IPS-20b (cell line): ENCODE data around the gene GRK2.
"Not testable (repeated sequence)": the region's sequence is repeated elsewhere in the genome, so short reads cannot be mapped to it uniquely, and the experiment has no call there.

Source experiments
- H3K27ac ChIP-seq: one replicate; pipeline ENCODE4 v1.5.1; 2013; ENCODE audit warnings: low read length
- H3K27me3 ChIP-seq: 2 replicates; pipeline ENCODE4 v1.6.1; 2013; ENCODE audit warnings: mild to moderate bottlenecking, low read length, inconsistent platforms; ENCODE audit not compliant: insufficient read depth
- H3K36me3 ChIP-seq: 2 replicates; pipeline ENCODE4 v1.6.1; 2013; ENCODE audit warnings: low read depth, mild to moderate bottlenecking, inconsistent platforms, low read length, moderate library complexity; ENCODE audit not compliant: insufficient read depth
- H3K4me1 ChIP-seq: 2 replicates; pipeline ENCODE4 v1.6.1; 2013; ENCODE audit warnings: mild to moderate bottlenecking, control low read depth, inconsistent platforms, low read length, moderate library complexity; ENCODE audit not compliant: insufficient read depth
- H3K4me3 ChIP-seq: 2 replicates; pipeline ENCODE4 v1.5.1; 2013; ENCODE audit warnings: mild to moderate bottlenecking, low read length, inconsistent platforms
- H3K9ac ChIP-seq: 2 replicates; pipeline ENCODE4 v1.6.1; 2013; ENCODE audit warnings: low read depth, mild to moderate bottlenecking, inconsistent platforms, low read length, moderate library complexity
- H3K9me3 ChIP-seq: 2 replicates; pipeline ENCODE4 v1.6.1; 2013; ENCODE audit warnings: mild to moderate bottlenecking, low read depth, low read length, inconsistent platforms; ENCODE audit not compliant: insufficient read depth

The GRK2 gene

GRCh38 chr11:67316882-67317204, 50.6 kb downstream of the GRK2 start:
- Histone ChIP-seq H3K36me3 (no peaks in the 10 kb centered on the region), H3K27me3 (peaks cover 32% of the 10 kb centered on the region), H3K27ac (no peak overlapping the region), H3K4me1 (no peaks in the 10 kb centered on the region), H3K9ac (peak overlapping the region; percentile 66; the same call in 1 of the 2 replicates), H3K9me3 (no peaks in the 10 kb centered on the region), H3K4me3 (peak overlapping the region; percentile 76)

- Histone ChIP-seq H3K4me1 (no peaks in the 10 kb centered on the region), H3K27me3 (peaks cover 32% of the 10 kb centered on the region), H3K9ac (peak overlapping the region; percentile 66; the same call in 1 of the 2 replicates), H3K9me3 (no peaks in the 10 kb centered on the region), H3K27ac (no peak overlapping the region), H3K4me3 (peak overlapping the region; percentile 76), H3K36me3 (no peaks in the 10 kb centered on the region)
These were observed 51.1 kb downstream of the GRK2 start for GRCh38 chr11:67317205-67317887.

GRCh38 chr11:67317888-67318555, 51.7 kb downstream of the GRK2 start:
- H3K9me3 ChIP-seq, result no peaks in the 10 kb centered on the region
- no peaks in the 10 kb centered on the region for H3K36me3 ChIP-seq
- no peak overlapping the region for H3K27ac ChIP-seq
- H3K9ac ChIP-seq, result peak overlapping the region; percentile 46; the same call in 1 of the 2 replicates
- peak overlapping the region; percentile 76 for H3K4me3 ChIP-seq
- H3K4me1 ChIP-seq, result no peaks in the 10 kb centered on the region
- peaks cover 32% of the 10 kb centered on the region for H3K27me3 ChIP-seq

- not testable (repeated sequence) for H3K36me3 ChIP-seq, H3K27ac ChIP-seq, H3K9me3 ChIP-seq, H3K4me1 ChIP-seq, H3K4me3 ChIP-seq, H3K9ac ChIP-seq
- peaks cover 32% of the 10 kb centered on the region for H3K27me3 ChIP-seq
These were observed 52.6 kb downstream of the GRK2 start for GRCh38 chr11:67318876-67319275.

GRCh38 chr11:67320011-67320410, 53.7 kb downstream of the GRK2 start:
- peaks cover 32% of the 10 kb centered on the region for H3K27me3 ChIP-seq
- no peaks in the 10 kb centered on the region for H3K9me3 ChIP-seq
- H3K9ac ChIP-seq, result no peak overlapping the region
- H3K4me3 ChIP-seq, result no peak overlapping the region
- no peaks in the 10 kb centered on the region for H3K36me3 ChIP-seq
- no peaks in the 10 kb centered on the region for H3K4me1 ChIP-seq
- H3K27ac ChIP-seq, result no peak overlapping the region

- Histone ChIP-seq H3K9me3 (no peaks in the 10 kb centered on the region), H3K9ac (no peak overlapping the region), H3K4me3 (no peak overlapping the region), H3K27ac (no peak overlapping the region), H3K36me3 (no peaks in the 10 kb centered on the region), H3K27me3 (peaks cover 32% of the 10 kb centered on the region), H3K4me1 (no peaks in the 10 kb centered on the region)
These were observed 54.4 kb downstream of the GRK2 start for GRCh38 chr11:67320691-67321090.

GRCh38 chr11:67321313-67321871, 55.1 kb downstream of the GRK2 start:
- H3K9me3 ChIP-seq, result no peaks in the 10 kb centered on the region
- H3K4me1 ChIP-seq, result no peaks in the 10 kb centered on the region
- no peaks in the 10 kb centered on the region for H3K36me3 ChIP-seq
- H3K27me3 ChIP-seq, result peaks cover 32% of the 10 kb centered on the region
- H3K27ac ChIP-seq, result no peak overlapping the region
- no peak overlapping the region for H3K4me3 ChIP-seq
- H3K9ac ChIP-seq, result no peak overlapping the region

- no peaks in the 10 kb centered on the region for H3K36me3 ChIP-seq
- H3K4me3 ChIP-seq, result no peak overlapping the region
- no peak overlapping the region for H3K9ac ChIP-seq
- H3K27me3 ChIP-seq, result peaks cover 32% of the 10 kb centered on the region
- no peaks in the 10 kb centered on the region for H3K9me3 ChIP-seq
- H3K4me1 ChIP-seq, result no peaks in the 10 kb centered on the region
- no peak overlapping the region for H3K27ac ChIP-seq
These were observed 55.8 kb downstream of the GRK2 start for GRCh38 chr11:67322049-67322448.

GRCh38 chr11:67323526-67323925, 57.3 kb downstream of the GRK2 start:
- H3K27me3 ChIP-seq, result peaks cover 25% of the 10 kb centered on the region
- H3K4me3 ChIP-seq, result no peak overlapping the region
- H3K36me3 ChIP-seq, result no peaks in the 10 kb centered on the region
- no peaks in the 10 kb centered on the region for H3K4me1 ChIP-seq
- H3K27ac ChIP-seq, result no peak overlapping the region
- H3K9me3 ChIP-seq, result no peaks in the 10 kb centered on the region
- no peak overlapping the region for H3K9ac ChIP-seq

GRCh38 chr11:67332081-67332691, 65.9 kb downstream of the GRK2 start:
- no peak overlapping the region for H3K27ac ChIP-seq
- H3K36me3 ChIP-seq, result no peaks in the 10 kb centered on the region
- H3K4me3 ChIP-seq, result no peak overlapping the region
- H3K4me1 ChIP-seq, result no peaks in the 10 kb centered on the region
- no peak overlapping the region for H3K9ac ChIP-seq
- H3K27me3 ChIP-seq, result no peaks in the 10 kb centered on the region
- H3K9me3 ChIP-seq, result no peaks in the 10 kb centered on the region
